H9 (cell line): ENCODE data around the gene IQSEC1. TPM values are rescaled to one million over a fixed set of nuclear protein-coding genes. Genes with fewer than 3 reads are reported as not detected.

Experiments
- DNase-seq: peaks from one replicate; pipeline ENCODE4 v3.0.0-alpha.2; 2017
- H2AFZ ChIP-seq: one replicate; pipeline ENCODE4 v1.6.1; 2013; ENCODE audit warnings: mild to moderate bottlenecking, low read length, control low read depth, moderate library complexity
- H2AK5ac ChIP-seq: 2 replicates; pipeline ENCODE4 v1.6.1; 2013; ENCODE audit warnings: low read length, control low read depth, mixed read lengths; ENCODE audit not compliant: insufficient read length
- H2BK120ac ChIP-seq: one replicate; pipeline ENCODE4 v1.6.1; 2013; ENCODE audit warnings: low read depth, mild to moderate bottlenecking, low read length, control low read depth, inconsistent platforms; ENCODE audit not compliant: poor library complexity, severe bottlenecking
- H2BK12ac ChIP-seq: 2 replicates; pipeline ENCODE4 v1.6.1; 2013; ENCODE audit warnings: low read length, control low read depth, mixed read lengths, low read depth; ENCODE audit not compliant: insufficient read length
- H2BK15ac ChIP-seq: 2 replicates; pipeline ENCODE4 v1.6.1; 2013; ENCODE audit warnings: low read depth, low read length, control low read depth
- H2BK20ac ChIP-seq: one replicate; pipeline ENCODE4 v1.6.1; 2013; ENCODE audit warnings: low read depth, mild to moderate bottlenecking, low read length, control low read depth, inconsistent platforms; ENCODE audit not compliant: poor library complexity, severe bottlenecking
- H2BK5ac ChIP-seq: 2 replicates; pipeline ENCODE4 v1.6.1; 2013; ENCODE audit warnings: low read length, control low read depth, mixed read lengths; ENCODE audit not compliant: insufficient read length
- H3K14ac ChIP-seq: 2 replicates; pipeline ENCODE4 v1.6.1; 2013; ENCODE audit warnings: low read length, control low read depth; ENCODE audit not compliant: insufficient read depth
- H3K18ac ChIP-seq: 2 replicates; pipeline ENCODE4 v1.6.1; 2013; ENCODE audit warnings: low read depth, mild to moderate bottlenecking, mixed read lengths, low read length, control low read depth; ENCODE audit not compliant: insufficient read length
- H3K23ac ChIP-seq: 2 replicates; pipeline ENCODE4 v1.6.1; 2013; ENCODE audit warnings: low read length, control low read depth, mixed read lengths, low read depth; ENCODE audit not compliant: insufficient read length
- H3K23me2 ChIP-seq: 2 replicates; pipeline ENCODE4 v1.6.1; 2013; ENCODE audit warnings: low read depth, mild to moderate bottlenecking, mixed read lengths, low read length, control low read depth; ENCODE audit not compliant: insufficient read length, poor library complexity, severe bottlenecking
- H3K27ac ChIP-seq: 2 replicates; pipeline ENCODE4 v1.5.1; 2013; ENCODE audit warnings: low read length, control low read depth, mixed read lengths, low read depth; ENCODE audit not compliant: insufficient read length
- H3K27me3 ChIP-seq: 2 replicates; pipeline ENCODE4 v1.6.1; 2013; ENCODE audit warnings: low read length, control low read depth, inconsistent platforms; ENCODE audit not compliant: insufficient read depth
- H3K4ac ChIP-seq: 2 replicates; pipeline ENCODE4 v1.6.1; 2013; ENCODE audit warnings: low read depth, mild to moderate bottlenecking, control low read depth, inconsistent platforms, low read length, moderate library complexity
- H3K4me1 ChIP-seq: 2 replicates; pipeline ENCODE4 v1.6.1; 2013; ENCODE audit warnings: low read length, control low read depth, inconsistent platforms; ENCODE audit not compliant: insufficient read depth
- H3K4me2 ChIP-seq: 2 replicates; pipeline ENCODE4 v1.6.1; 2013; ENCODE audit warnings: low read length, control low read depth, mixed read lengths; ENCODE audit not compliant: insufficient read length, insufficient read depth
- H3K56ac ChIP-seq: 2 replicates; pipeline ENCODE4 v1.6.1; 2013; ENCODE audit warnings: low read depth, mild to moderate bottlenecking, mixed read lengths, low read length, control low read depth; ENCODE audit not compliant: insufficient read length
- H3K79me1 ChIP-seq: 2 replicates; pipeline ENCODE4 v1.6.1; 2013; ENCODE audit warnings: low read depth, mild to moderate bottlenecking, moderate library complexity, low read length, control low read depth, inconsistent platforms; ENCODE audit not compliant: insufficient read depth, poor library complexity, severe bottlenecking
- H3K79me2 ChIP-seq: 2 replicates; pipeline ENCODE4 v1.6.1; 2013; ENCODE audit warnings: low read length, control low read depth, inconsistent platforms; ENCODE audit not compliant: insufficient read depth
- H3K9ac ChIP-seq: 2 replicates; pipeline ENCODE4 v1.6.1; 2013; ENCODE audit warnings: low read length, control low read depth, mixed read lengths; ENCODE audit not compliant: insufficient read length; ENCODE audit errors: extremely low read depth
- H3K9me3 ChIP-seq: one replicate; pipeline ENCODE4 v1.6.1; 2013; ENCODE audit warnings: low read depth, low read length, inconsistent platforms; ENCODE audit not compliant: control insufficient read depth
- H3T11ph ChIP-seq: one replicate; pipeline ENCODE4 v1.6.1; 2013; ENCODE audit warnings: mild to moderate bottlenecking, low read length, control low read depth, inconsistent platforms
- H4K20me1 ChIP-seq: one replicate; pipeline ENCODE4 v1.6.1; 2013; ENCODE audit not compliant: control insufficient read depth, insufficient read length, insufficient read depth
- H4K5ac ChIP-seq: 2 replicates; pipeline ENCODE4 v1.6.1; 2013; ENCODE audit warnings: low read depth, mild to moderate bottlenecking, mixed read lengths, low read length, control low read depth; ENCODE audit not compliant: insufficient read length
- H4K8ac ChIP-seq: replicated peaks from 2 replicates; pipeline ENCODE4 v1.6.1; 2013; ENCODE audit warnings: low read length, control low read depth, mixed read lengths, low read depth; ENCODE audit not compliant: insufficient read length
- H4K91ac ChIP-seq: 2 replicates; pipeline ENCODE4 v1.6.1; 2013; ENCODE audit warnings: low read depth, mild to moderate bottlenecking, moderate library complexity, mixed read lengths, low read length, control low read depth; ENCODE audit not compliant: insufficient read length
- H3K27ac Mint-ChIP-seq, 3 experiments: 2 replicates in 2 of 3; 3 replicates in 1 of 3; pipeline ENCODE4 v1.8.0; 2020 to 2021; ENCODE audit warnings: mixed read lengths in 3 of 3, mild to moderate bottlenecking in 1 of 3, moderate library complexity in 1 of 3
- H3K27me3 Mint-ChIP-seq: 2 replicates; pipeline ENCODE4 v1.8.0; 2021; ENCODE audit warnings: low read depth, mild to moderate bottlenecking, moderate library complexity, mixed read lengths
- H3K36me3 Mint-ChIP-seq, 3 experiments: 2 replicates in 2 of 3; 3 replicates in 1 of 3; pipeline ENCODE4 v1.8.0; 2020 to 2021; ENCODE audit warnings: low read depth in 3 of 3, mixed read lengths in 3 of 3; ENCODE audit not compliant: insufficient read depth in 1 of 3
- H3K4me1 Mint-ChIP-seq, 2 experiments: 2 replicates each; pipeline ENCODE4 v1.8.0; 2020; ENCODE audit warnings: mixed read lengths in 2 of 2
- H3K4me3 Mint-ChIP-seq, 2 experiments: 2 replicates in 1 of 2; 3 replicates in 1 of 2; pipeline ENCODE4 v1.8.0; 2020 to 2021; ENCODE audit warnings: mild to moderate bottlenecking in 2 of 2, mixed read lengths in 2 of 2, moderate library complexity in 1 of 2
- H3K9me3 Mint-ChIP-seq, 2 experiments: 2 replicates in 1 of 2; 3 replicates in 1 of 2; pipeline ENCODE4 v1.8.0; 2020; ENCODE audit warnings: mild to moderate bottlenecking in 2 of 2, mixed read lengths in 2 of 2, moderate library complexity in 1 of 2
- WGBS: extraction: QIAGEN DNeasy Blood & Tissue Kit; methylation state at CpG from one replicate; pipeline ENCODE4 v1.1.7; 2013; ENCODE audit warnings: missing lambda C conversion rate, low lambda C conversion rate, mixed read lengths; ENCODE audit not compliant: insufficient read length; ENCODE audit errors: extremely low coverage; 5-methylcytosine and 5-hydroxymethylcytosine counted together
- total RNA-seq: library from RNA; stranded (reverse); gene quantifications from 2 replicates; pipeline ENCODE4 v1.2.1, GENCODE V29; 2021
- TF ChIP-seq, protein P1 (sequence below): fragments of 200-600 bp; sonication (generic); conservative IDR thresholded peaks from 3 replicates; pipeline ENCODE4 v1.8.0; 2021; ENCODE audit warnings: antibody characterized with exemption, mild to moderate bottlenecking

IQSEC1 gene
- total RNA-seq, 1 experiment from 2014 or later: 19.1 TPM

DNA sequence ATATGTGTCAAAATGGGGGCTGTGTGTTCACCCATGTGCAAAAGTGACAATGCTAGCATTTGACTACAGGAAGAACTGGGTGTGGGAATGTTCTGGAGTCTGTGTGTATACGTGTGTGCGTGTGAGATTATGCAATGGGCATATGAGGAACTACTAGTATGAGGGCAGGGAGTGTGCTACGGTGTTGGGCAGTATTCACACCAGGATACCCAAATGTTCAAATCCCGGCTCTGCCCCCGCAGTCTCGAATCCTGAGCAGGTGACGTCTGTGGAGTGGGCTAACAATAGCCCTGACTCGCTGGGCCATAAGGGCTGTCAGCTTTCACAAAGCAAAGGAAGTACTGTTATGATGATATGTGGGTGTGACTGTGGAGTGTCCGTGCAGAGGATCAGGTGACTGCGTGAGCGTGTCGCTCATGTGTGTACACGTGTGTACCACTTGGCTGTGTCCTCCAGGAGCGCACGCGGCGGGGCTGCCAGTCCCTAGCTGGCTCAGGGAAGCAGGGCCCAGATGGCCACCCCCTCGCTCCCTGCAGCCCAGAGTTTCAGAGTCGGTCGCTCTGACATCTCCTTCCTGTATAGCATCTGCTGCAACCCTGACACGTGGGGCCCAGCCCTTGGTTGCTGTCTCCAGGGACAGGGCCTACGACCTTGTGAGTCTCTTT, 27.2 kb downstream of the IQSEC1 start:
- Histone ChIP-seq H2AFZ (no peak overlapping the region), H4K8ac (no peak overlapping the region), H2BK15ac (no peak overlapping the region), H2BK12ac (no peak overlapping the region), H3K18ac (no peak overlapping the region), H2BK20ac (no peak overlapping the region), H2AK5ac (no peak overlapping the region), H3T11ph (no peak overlapping the region), H3K4me1 (no peaks in the 10 kb centered on the region), H3K27ac (no peak overlapping the region), H3K23ac (no peak overlapping the region), H3K79me2 (no peaks in the 10 kb centered on the region), H3K79me1 (no peaks in the 10 kb centered on the region), H4K91ac (no peak overlapping the region), H2BK120ac (no peak overlapping the region), H3K56ac (no peak overlapping the region), H3K14ac (no peak overlapping the region; the same call in 1 of the 2 replicates), H3K23me2 (no peaks in the 10 kb centered on the region), H4K5ac (no peak overlapping the region), H3K9me3 (no peaks in the 10 kb centered on the region), H3K4ac (no peak overlapping the region), H3K4me2 (no peak overlapping the region), H3K9ac (no peak overlapping the region), H4K20me1 (no peaks in the 10 kb centered on the region), H3K27me3 (no peaks in the 10 kb centered on the region), H2BK5ac (no peak overlapping the region)
- no CpG with 5 or more reads among the region's 22 CpGs for WGBS
- TF ChIP-seq, protein P1, sequence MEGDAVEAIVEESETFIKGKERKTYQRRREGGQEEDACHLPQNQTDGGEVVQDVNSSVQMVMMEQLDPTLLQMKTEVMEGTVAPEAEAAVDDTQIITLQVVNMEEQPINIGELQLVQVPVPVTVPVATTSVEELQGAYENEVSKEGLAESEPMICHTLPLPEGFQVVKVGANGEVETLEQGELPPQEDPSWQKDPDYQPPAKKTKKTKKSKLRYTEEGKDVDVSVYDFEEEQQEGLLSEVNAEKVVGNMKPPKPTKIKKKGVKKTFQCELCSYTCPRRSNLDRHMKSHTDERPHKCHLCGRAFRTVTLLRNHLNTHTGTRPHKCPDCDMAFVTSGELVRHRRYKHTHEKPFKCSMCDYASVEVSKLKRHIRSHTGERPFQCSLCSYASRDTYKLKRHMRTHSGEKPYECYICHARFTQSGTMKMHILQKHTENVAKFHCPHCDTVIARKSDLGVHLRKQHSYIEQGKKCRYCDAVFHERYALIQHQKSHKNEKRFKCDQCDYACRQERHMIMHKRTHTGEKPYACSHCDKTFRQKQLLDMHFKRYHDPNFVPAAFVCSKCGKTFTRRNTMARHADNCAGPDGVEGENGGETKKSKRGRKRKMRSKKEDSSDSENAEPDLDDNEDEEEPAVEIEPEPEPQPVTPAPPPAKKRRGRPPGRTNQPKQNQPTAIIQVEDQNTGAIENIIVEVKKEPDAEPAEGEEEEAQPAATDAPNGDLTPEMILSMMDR: no peak
- no peaks in the 10 kb centered on the region; the same call in 1 of the 2 replicates for H3K27me3 Mint-ChIP-seq
- H3K27ac Mint-ChIP-seq: no peak overlapping the region
- H3K36me3 Mint-ChIP-seq: no peaks in the 10 kb centered on the region
- peaks cover 22 to 33% of the 10 kb centered on the region in 2 experiments for H3K4me1 Mint-ChIP-seq
- H3K9me3 Mint-ChIP-seq: no peaks in the 10 kb centered on the region; a peak in 1 of 5 replicates
- DNase-seq: no peak
- no peak overlapping the region for H3K4me3 Mint-ChIP-seq
